IPS-18a (cell line): ENCODE results near the gene SMC3.

ENCODE experiments used
- H3K27ac ChIP-seq: one replicate; pipeline ENCODE4 v1.5.1; 2013; ENCODE audit warnings: low read length
- H3K27me3 ChIP-seq: one replicate; pipeline ENCODE4 v1.6.1; 2013; ENCODE audit warnings: mild to moderate bottlenecking, low read length; ENCODE audit not compliant: control insufficient read depth, insufficient read depth
- H3K36me3 ChIP-seq: one replicate; pipeline ENCODE4 v1.6.1; 2013; ENCODE audit warnings: low read depth, low read length; ENCODE audit not compliant: control insufficient read depth
- H3K4me1 ChIP-seq: one replicate; pipeline ENCODE4 v1.6.1; 2013; ENCODE audit warnings: low read depth, low read length; ENCODE audit not compliant: control insufficient read depth
- H3K4me3 ChIP-seq: one replicate; pipeline ENCODE4 v1.5.1; 2013; ENCODE audit warnings: low read length
- H3K9ac ChIP-seq: one replicate; pipeline ENCODE4 v1.6.1; 2013; ENCODE audit warnings: mild to moderate bottlenecking, low read length, moderate library complexity
- H3K9me3 ChIP-seq: one replicate; pipeline ENCODE4 v1.6.1; 2013; ENCODE audit warnings: low read depth, low read length; ENCODE audit not compliant: control insufficient read depth

Gene SMC3

GRCh38 chr10:110547139-110547761 lies 20.2 kb upstream of the SMC3 start:
- no peaks in the 10 kb centered on the region for H3K4me1 ChIP-seq
- no peaks in the 10 kb centered on the region for H3K9me3 ChIP-seq
- no peak overlapping the region for H3K9ac ChIP-seq
- no peak overlapping the region for H3K4me3 ChIP-seq
- no peaks in the 10 kb centered on the region for H3K36me3 ChIP-seq
- H3K27me3 ChIP-seq: no peaks in the 10 kb centered on the region
- H3K27ac ChIP-seq: no peak overlapping the region

GRCh38 chr10:110548002-110548401 lies 19.5 kb upstream of the SMC3 start:
- Histone ChIP-seq H3K4me1 (no peaks in the 10 kb centered on the region), H3K27ac (no peak overlapping the region), H3K27me3 (no peaks in the 10 kb centered on the region), H3K9ac (no peak overlapping the region), H3K36me3 (no peaks in the 10 kb centered on the region), H3K9me3 (no peaks in the 10 kb centered on the region), H3K4me3 (no peak overlapping the region)

GRCh38 chr10:110549211-110549610 lies 18.3 kb upstream of the SMC3 start:
- Histone ChIP-seq H3K4me1 (peaks cover 9% of the 10 kb centered on the region), H3K9me3 (no peaks in the 10 kb centered on the region), H3K27ac (no peak overlapping the region), H3K27me3 (no peaks in the 10 kb centered on the region), H3K4me3 (no peak overlapping the region), H3K36me3 (no peaks in the 10 kb centered on the region), H3K9ac (no peak overlapping the region)

- H3K9me3 ChIP-seq: no peaks in the 10 kb centered on the region
- peak overlapping the region; percentile 25 for H3K4me3 ChIP-seq
- peak overlapping the region; percentile 6 for H3K9ac ChIP-seq
- peak overlapping the region; percentile 59 for H3K27ac ChIP-seq
- H3K4me1 ChIP-seq: peaks cover 18% of the 10 kb centered on the region
- no peaks in the 10 kb centered on the region for H3K27me3 ChIP-seq
- H3K36me3 ChIP-seq: no peaks in the 10 kb centered on the region
Observed at GRCh38 chr10:110553905-110554304, 13.6 kb upstream of the SMC3 start.

- no peaks in the 10 kb centered on the region for H3K27me3 ChIP-seq
Observed at GRCh38 chr10:110556296-110556695, 11.2 kb upstream of the SMC3 start.

GRCh38 chr10:110556969-110557601 lies 10.4 kb upstream of the SMC3 start:
- Histone ChIP-seq H3K4me1 (peaks cover 18% of the 10 kb centered on the region), H3K9me3 (no peaks in the 10 kb centered on the region), H3K27ac (no peak overlapping the region), H3K36me3 (no peaks in the 10 kb centered on the region), H3K9ac (no peak overlapping the region), H3K27me3 (no peaks in the 10 kb centered on the region), H3K4me3 (no peak overlapping the region)

More at GRCh38 chr10:110556296-110556695, 11.2 kb upstream of the SMC3 start:
- H3K4me3 ChIP-seq: no peak overlapping the region
- no peak overlapping the region for H3K27ac ChIP-seq
- H3K36me3 ChIP-seq: no peaks in the 10 kb centered on the region
- peaks cover 18% of the 10 kb centered on the region for H3K4me1 ChIP-seq
- H3K9me3 ChIP-seq: no peaks in the 10 kb centered on the region
- no peak overlapping the region for H3K9ac ChIP-seq

- Histone ChIP-seq H3K9ac (no peak overlapping the region), H3K27me3 (no peaks in the 10 kb centered on the region)
Observed at GRCh38 chr10:110558041-110558440, 9.5 kb upstream of the SMC3 start.

GRCh38 chr10:110560012-110560411 lies 7.5 kb upstream of the SMC3 start:
- Histone ChIP-seq H3K9me3 (no peaks in the 10 kb centered on the region), H3K27me3 (no peaks in the 10 kb centered on the region), H3K27ac (no peak overlapping the region), H3K4me3 (no peak overlapping the region), H3K36me3 (no peaks in the 10 kb centered on the region), H3K4me1 (peaks cover 2% of the 10 kb centered on the region), H3K9ac (no peak overlapping the region)

More at GRCh38 chr10:110558041-110558440, 9.5 kb upstream of the SMC3 start:
- H3K4me1 ChIP-seq: peaks cover 18% of the 10 kb centered on the region
- H3K27ac ChIP-seq: no peak overlapping the region
- no peaks in the 10 kb centered on the region for H3K36me3 ChIP-seq
- no peaks in the 10 kb centered on the region for H3K9me3 ChIP-seq
- H3K4me3 ChIP-seq: no peak overlapping the region

GRCh38 chr10:110561292-110561691 lies 6.2 kb upstream of the SMC3 start:
- Histone ChIP-seq H3K4me1 (no peaks in the 10 kb centered on the region), H3K27me3 (no peaks in the 10 kb centered on the region), H3K9me3 (no peaks in the 10 kb centered on the region), H3K36me3 (no peaks in the 10 kb centered on the region), H3K9ac (no peak overlapping the region), H3K4me3 (no peak overlapping the region), H3K27ac (no peak overlapping the region)

- no peak overlapping the region for H3K27ac ChIP-seq
- peaks cover 4% of the 10 kb centered on the region for H3K4me1 ChIP-seq
- H3K9me3 ChIP-seq: no peaks in the 10 kb centered on the region
- H3K4me3 ChIP-seq: no peak overlapping the region
- H3K9ac ChIP-seq: no peak overlapping the region
- no peaks in the 10 kb centered on the region for H3K27me3 ChIP-seq
- H3K36me3 ChIP-seq: no peaks in the 10 kb centered on the region
Observed at GRCh38 chr10:110562348-110562747, 5.1 kb upstream of the SMC3 start.

- H3K4me1 ChIP-seq: peaks cover 4% of the 10 kb centered on the region
- no peaks in the 10 kb centered on the region for H3K27me3 ChIP-seq
- H3K9me3 ChIP-seq: no peaks in the 10 kb centered on the region
- H3K27ac ChIP-seq: no peak overlapping the region
- H3K36me3 ChIP-seq: no peaks in the 10 kb centered on the region
- no peak overlapping the region for H3K4me3 ChIP-seq
- H3K9ac ChIP-seq: no peak overlapping the region
Observed at GRCh38 chr10:110563132-110563531, 4.4 kb upstream of the SMC3 start.
